Tibial artery (tissue), 4 donors: Measurements from ENCODE around the gene TOLLIP.

ENCODE experiments used
- DNase-seq, 2 donors: peaks; one replicate each; pipeline ENCODE4 v3.0.0-alpha.2; 2019
- H3K27ac ChIP-seq, 2 donors: fragments of 200-600 bp; sonication (generic) in 1 of 2; 1 replicate in 1 of 2; 2 replicates in 1 of 2; pipeline ENCODE4 v1.5.1; 2018 to 2019; ENCODE audit warnings: mild to moderate bottlenecking in 1 of 2
- H3K27me3 ChIP-seq, 2 donors: fragments of 200-600 bp; sonication (generic) in 1 of 2; one replicate each; pipeline versions ENCODE4 v1.5.1 to v1.6.0; 2016 to 2019
- H3K36me3 ChIP-seq, 3 donors: fragments of 200-600 bp; sonication (generic) in 2 of 3; one replicate each; pipeline ENCODE4 v1.5.1; 2016 to 2019; ENCODE audit warnings: mild to moderate bottlenecking in 2 of 3
- H3K4me1 ChIP-seq, 4 donors: fragments of 200-600 bp; sonication (generic) in 2 of 4; 1 replicate in 3 of 4; 2 replicates in 1 of 4; pipeline ENCODE4 v1.5.1; 2016 to 2019
- H3K4me3 ChIP-seq, 2 donors: fragments of 200-600 bp; sonication (generic) in 1 of 2; 1 replicate in 1 of 2; 2 replicates in 1 of 2; pipeline ENCODE4 v1.5.1; 2018 to 2019; ENCODE audit warnings: mild to moderate bottlenecking in 2 of 2
- H3K9me3 ChIP-seq, 3 donors: fragments of 200-600 bp; sonication (generic) in 1 of 3; one replicate each; pipeline ENCODE4 v1.5.1; 2016 to 2019
- CTCF ChIP-seq, 2 experiments: fragments of 200-600 bp in 1 of 2; fragments of 450-650 bp in 1 of 2; IDR thresholded peaks; one replicate each; pipeline ENCODE4 v1.5.1; 2017 to 2019; ENCODE audit warnings: antibody characterized with exemption in 2 of 2, mild to moderate bottlenecking in 1 of 2, moderate library complexity in 1 of 2
- intact Hi-C: fragments of 100-400 bp; cut with DNase I; formaldehyde crosslinking; loops from one replicate; pipeline ENCODE4 v1.15.0; 2023; ENCODE audit warnings: low total_unique reads

The TOLLIP gene

GRCh38 chr11:1300569-1301187, 8.8 kb downstream of the TOLLIP start:
- Histone ChIP-seq H3K36me3 (peaks cover 0 to 27% (median 26%) of the 10 kb centered on the region in 3 donors), H3K4me1 (peaks cover 0 to 60% (median 38%) of the 10 kb centered on the region in 4 donors), H3K27ac (peak overlapping the region; percentile 43 to 66), H3K9me3 (no peaks in the 10 kb centered on the region), H3K4me3 (no peak overlapping the region), H3K27me3 (no peaks in the 10 kb centered on the region)
- peak in 1 of 2 donors; percentile 61 for DNase-seq
- TF ChIP-seq CTCF (IDR thresholded peaks at IDR 0.05), result no peak
- intact Hi-C loops, result loop anchor here (10.0 kb wide), 1 partner anchor 214 kb away; no protein-coding TSS in a partner anchor

GRCh38 chr11:1300121-1300520, 9.3 kb downstream of the TOLLIP start:
- peaks cover 4 to 27% (median 26%) of the 10 kb centered on the region in 3 donors for H3K36me3 ChIP-seq
- intact Hi-C loops, result loop anchor here (10.0 kb wide), 1 partner anchor 215 kb away; no protein-coding TSS in a partner anchor
- TF ChIP-seq CTCF (IDR thresholded peaks at IDR 0.05), result no peak

GRCh38 chr11:1299621-1300020, 9.8 kb downstream of the TOLLIP start:
- Histone ChIP-seq H3K27me3 (no peaks in the 10 kb centered on the region), H3K27ac (peak overlapping the region; percentile 34 to 66), H3K36me3 (peaks cover 7 to 30% (median 29%) of the 10 kb centered on the region in 3 donors), H3K4me1 (peaks cover 0 to 60% (median 38%) of the 10 kb centered on the region in 4 donors), H3K9me3 (no peaks in the 10 kb centered on the region), H3K4me3 (no peak overlapping the region)
- TF ChIP-seq CTCF (IDR thresholded peaks at IDR 0.05), result no peak
- intact Hi-C loops, result loop anchor here (10.0 kb wide), 1 partner anchor 215 kb away; no protein-coding TSS in a partner anchor
- peak in 1 of 2 donors; percentile 20 for DNase-seq

More at GRCh38 chr11:1300121-1300520, 9.3 kb downstream of the TOLLIP start:
- H3K27ac ChIP-seq, result peak overlapping the region; percentile 43 to 66
- H3K4me3 ChIP-seq, result no peak overlapping the region
- no peak for DNase-seq
- no peaks in the 10 kb centered on the region for H3K27me3 ChIP-seq
- no peaks in the 10 kb centered on the region for H3K9me3 ChIP-seq
- peaks cover 0 to 60% (median 38%) of the 10 kb centered on the region in 4 donors for H3K4me1 ChIP-seq

- intact Hi-C loops, result no loop called here
- Histone ChIP-seq H3K36me3 (peaks cover 8 to 33% (median 31%) of the 10 kb centered on the region in 3 donors), H3K4me1 (peaks cover 0 to 53% (median 32%) of the 10 kb centered on the region in 4 donors), H3K4me3 (no peak overlapping the region), H3K9me3 (no peaks in the 10 kb centered on the region), H3K27me3 (no peaks in the 10 kb centered on the region), H3K27ac (peak overlapping the region; percentile 40 to 66)
- DNase-seq, result peak; percentile 84 to 90
- TF ChIP-seq CTCF (IDR thresholded peaks at IDR 0.05), result no peak
Measured at GRCh38 chr11:1298695-1299492, 10.5 kb downstream of the TOLLIP start.

- Histone ChIP-seq H3K9me3 (no peaks in the 10 kb centered on the region), H3K27ac (no peak overlapping the region), H3K4me3 (no peak overlapping the region), H3K27me3 (no peaks in the 10 kb centered on the region), H3K36me3 (peaks cover 18 to 43% (median 42%) of the 10 kb centered on the region in 3 donors), H3K4me1 (peaks cover 0 to 42% (median 24%) of the 10 kb centered on the region in 4 donors)
- intact Hi-C loops, result no loop called here
- DNase-seq, result peak in 1 of 2 donors; percentile 19
- TF ChIP-seq CTCF (IDR thresholded peaks at IDR 0.05), result no peak
Measured at GRCh38 chr11:1297576-1298473, 11.6 kb downstream of the TOLLIP start.
